ENCODE data around the gene GASK1B. TPM values are rescaled to one million over a fixed set of nuclear protein-coding genes. Genes with fewer than 3 reads are reported as not detected.

The GASK1B gene
- total RNA-seq, 1 experiment from 2014 or later: 3.8 TPM

DNA sequence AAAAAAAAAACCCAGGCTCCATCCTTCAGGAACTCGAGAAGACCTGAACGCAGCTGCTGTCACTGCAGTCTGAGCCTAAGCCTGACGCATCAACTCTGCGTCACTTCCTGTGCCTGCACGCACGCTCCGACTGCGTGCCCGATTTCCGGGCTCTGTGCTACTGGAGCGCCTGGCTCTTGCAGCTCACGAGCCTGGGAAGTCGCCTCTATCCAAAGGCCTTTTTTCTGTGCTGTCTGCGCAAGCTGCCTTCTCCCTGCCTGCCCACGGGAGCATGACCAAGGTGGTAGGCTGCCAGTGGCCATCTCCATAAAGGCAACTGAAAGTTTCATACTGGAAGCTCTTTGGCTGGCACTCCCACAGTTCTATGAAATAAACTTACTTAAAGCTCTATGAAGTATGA, 9.9 kb upstream of the GASK1B start:
- CTCF ChIA-PET: interaction anchor here (0.6 kb wide), 1 partner anchor 204 kb away, joined by 3 read pairs; no protein-coding TSS in a partner anchor
- no peaks in the 10 kb centered on the region for H3K36me3 ChIP-seq (ENCODE audit: insufficient read depth, low read length, poor library complexity, severe bottlenecking)
- intact Hi-C loops (cut with micrococcal nuclease; ENCODE audit: unreplicated experiment): loop anchor here (1.0 kb wide), 1 partner anchor 1543 kb away; no protein-coding TSS in a partner anchor
- H3K4me3 ChIP-seq (ENCODE audit: low read depth, low read length, poor library complexity, severe bottlenecking): no peak overlapping the region
- no peaks in the 10 kb centered on the region for H3K27me3 ChIP-seq (replicated peaks; ENCODE audit: insufficient read depth, low read depth, low read length, poor library complexity)
- H3K27ac ChIP-seq (ENCODE audit: low read depth, low read length, poor library complexity, severe bottlenecking): no peak overlapping the region
- DNase-seq (ENCODE audit: low spot score): no peak
- no peaks in the 10 kb centered on the region for H3K9me3 ChIP-seq (ENCODE audit: low read depth, low read length, poor library complexity, severe bottlenecking)
- TF ChIP-seq EZH2 (IDR thresholded peaks at IDR 0.05; ENCODE audit: borderline replicate concordance, low read depth, low read length, poor library complexity, severe bottlenecking): no peak
- TF ChIP-seq, protein P1, sequence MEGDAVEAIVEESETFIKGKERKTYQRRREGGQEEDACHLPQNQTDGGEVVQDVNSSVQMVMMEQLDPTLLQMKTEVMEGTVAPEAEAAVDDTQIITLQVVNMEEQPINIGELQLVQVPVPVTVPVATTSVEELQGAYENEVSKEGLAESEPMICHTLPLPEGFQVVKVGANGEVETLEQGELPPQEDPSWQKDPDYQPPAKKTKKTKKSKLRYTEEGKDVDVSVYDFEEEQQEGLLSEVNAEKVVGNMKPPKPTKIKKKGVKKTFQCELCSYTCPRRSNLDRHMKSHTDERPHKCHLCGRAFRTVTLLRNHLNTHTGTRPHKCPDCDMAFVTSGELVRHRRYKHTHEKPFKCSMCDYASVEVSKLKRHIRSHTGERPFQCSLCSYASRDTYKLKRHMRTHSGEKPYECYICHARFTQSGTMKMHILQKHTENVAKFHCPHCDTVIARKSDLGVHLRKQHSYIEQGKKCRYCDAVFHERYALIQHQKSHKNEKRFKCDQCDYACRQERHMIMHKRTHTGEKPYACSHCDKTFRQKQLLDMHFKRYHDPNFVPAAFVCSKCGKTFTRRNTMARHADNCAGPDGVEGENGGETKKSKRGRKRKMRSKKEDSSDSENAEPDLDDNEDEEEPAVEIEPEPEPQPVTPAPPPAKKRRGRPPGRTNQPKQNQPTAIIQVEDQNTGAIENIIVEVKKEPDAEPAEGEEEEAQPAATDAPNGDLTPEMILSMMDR (conservative IDR thresholded peaks at IDR 0.05; ENCODE audit: low read depth, low read length): no peak
- H3K4me1 ChIP-seq (ENCODE audit: insufficient read depth, low read length, poor library complexity, severe bottlenecking): no peaks in the 10 kb centered on the region
- no TSS peak for BruUV-seq (replicated peaks)
- POLR2A ChIA-PET (ENCODE audit: low non-redundant PET): no interaction called here

DNA sequence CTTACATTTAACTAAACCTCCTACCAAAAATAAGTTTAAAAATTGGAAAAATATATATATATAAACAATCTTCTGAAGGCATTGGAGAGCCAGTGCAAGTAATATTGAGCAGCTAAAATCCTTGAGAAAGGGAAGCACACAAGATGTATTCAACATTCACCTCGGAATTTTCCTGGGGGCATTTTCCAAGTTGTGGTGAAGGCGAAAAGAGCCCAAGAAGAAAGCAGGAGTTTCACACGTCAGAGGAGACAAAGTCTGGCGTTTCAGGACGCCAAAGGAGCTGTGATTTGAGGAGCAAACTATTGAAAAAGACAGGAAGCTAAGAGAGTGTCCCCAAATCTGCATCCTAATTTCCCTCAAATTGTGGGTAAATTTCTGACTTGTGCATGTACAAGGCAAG, 9.1 kb upstream of the GASK1B start:
- BruUV-seq (replicated peaks): no TSS peak
- TF ChIP-seq, protein P1 (conservative IDR thresholded peaks at IDR 0.05; ENCODE audit: low read depth, low read length): no peak
- no peak for TF ChIP-seq EZH2 (IDR thresholded peaks at IDR 0.05; ENCODE audit: borderline replicate concordance, low read depth, low read length, poor library complexity, severe bottlenecking)
- CTCF ChIA-PET: interaction anchor here (0.6 kb wide), 1 partner anchor 203 kb away, joined by 3 read pairs; no protein-coding TSS in a partner anchor
- H3K27ac ChIP-seq (ENCODE audit: low read depth, low read length, poor library complexity, severe bottlenecking): no peak overlapping the region
- intact Hi-C loops (cut with micrococcal nuclease; ENCODE audit: unreplicated experiment): no loop called here
- no peaks in the 10 kb centered on the region for H3K27me3 ChIP-seq (replicated peaks; ENCODE audit: insufficient read depth, low read depth, low read length, poor library complexity)
- H3K9me3 ChIP-seq (ENCODE audit: low read depth, low read length, poor library complexity, severe bottlenecking): no peaks in the 10 kb centered on the region
- H3K36me3 ChIP-seq (ENCODE audit: insufficient read depth, low read length, poor library complexity, severe bottlenecking): no peaks in the 10 kb centered on the region
- H3K4me1 ChIP-seq (ENCODE audit: insufficient read depth, low read length, poor library complexity, severe bottlenecking): no peaks in the 10 kb centered on the region
- POLR2A ChIA-PET (ENCODE audit: low non-redundant PET): no interaction called here
- DNase-seq (ENCODE audit: low spot score): no peak
- no peak overlapping the region for H3K4me3 ChIP-seq (ENCODE audit: low read depth, low read length, poor library complexity, severe bottlenecking)

DNA sequence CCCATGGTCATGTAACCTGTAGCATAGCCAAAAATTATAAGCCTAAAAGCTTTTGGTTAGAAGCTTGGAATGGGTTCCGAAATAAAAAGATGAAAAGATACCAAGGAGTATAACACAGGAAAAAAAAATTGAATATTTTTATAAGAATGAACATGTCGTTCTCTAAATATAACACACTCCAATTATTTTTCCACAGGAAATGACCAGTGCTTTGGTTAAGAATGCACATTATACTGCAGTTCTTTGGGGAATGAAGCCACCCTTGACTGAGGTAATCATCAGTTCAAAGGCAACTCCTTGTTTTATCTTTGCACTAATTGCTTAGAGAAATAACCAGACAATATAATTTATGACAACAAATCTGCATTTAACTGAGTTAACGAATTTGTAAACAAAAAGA, 6.6 kb upstream of the GASK1B start:
- DNase-seq (ENCODE audit: low spot score): no peak
- no TSS peak for BruUV-seq (replicated peaks)
- POLR2A ChIA-PET (ENCODE audit: low non-redundant PET): no interaction called here

More for the DNA sequence above, 6.6 kb upstream of the GASK1B start:
- intact Hi-C loops (cut with micrococcal nuclease; ENCODE audit: unreplicated experiment): no loop called here
- Histone ChIP-seq H3K9me3 (ENCODE audit: low read depth, low read length, poor library complexity, severe bottlenecking) (no peaks in the 10 kb centered on the region), H3K36me3 (ENCODE audit: insufficient read depth, low read length, poor library complexity, severe bottlenecking) (no peaks in the 10 kb centered on the region), H3K27me3 (replicated peaks; ENCODE audit: insufficient read depth, low read depth, low read length, poor library complexity) (no peaks in the 10 kb centered on the region), H3K4me3 (ENCODE audit: low read depth, low read length, poor library complexity, severe bottlenecking) (no peak overlapping the region), H3K4me1 (ENCODE audit: insufficient read depth, low read length, poor library complexity, severe bottlenecking) (no peaks in the 10 kb centered on the region), H3K27ac (ENCODE audit: low read depth, low read length, poor library complexity, severe bottlenecking) (no peak overlapping the region)
- TF ChIP-seq, protein P1 (conservative IDR thresholded peaks at IDR 0.05; ENCODE audit: low read depth, low read length): no peak
- TF ChIP-seq EZH2 (IDR thresholded peaks at IDR 0.05; ENCODE audit: borderline replicate concordance, low read depth, low read length, poor library complexity, severe bottlenecking): no peak
- CTCF ChIA-PET: no interaction called here

Measured in A673 (cell line).